K562 (cell line): ENCODE results near the gene WNT3. TPM values are rescaled to one million over a fixed set of nuclear protein-coding genes. Genes with fewer than 3 reads are reported as not detected.
A peak's percentile ranks its signal among the peaks of the same experiment; 100 is the strongest.

Source experiments
- BRCA1 ChIP-seq, 2 experiments: fragments of 450-650 bp in 1 of 2; sonication (generic) in 1 of 2; formaldehyde crosslinking in 1 of 2; IDR thresholded peaks; 2 replicates each; pipeline versions ENCODE4 v1.5.0 to v1.6.1; 2017 to 2020; ENCODE audit warnings: mild to moderate bottlenecking in 1 of 2, missing genetic modification reagents in 1 of 2
- EHMT2 ChIP-seq: fragments of 450-650 bp; IDR thresholded peaks from 2 replicates; pipeline ENCODE4 v1.6.1; 2018; ENCODE audit warnings: antibody characterized with exemption
- FOXK1 ChIP-seq: sonication (generic); formaldehyde crosslinking; IDR thresholded peaks from 2 replicates; pipeline ENCODE4 v1.8.0; 2022; ENCODE audit warnings: missing genetic modification reagents, mild to moderate bottlenecking, borderline replicate concordance
- GATAD2A ChIP-seq: fragments of 450-650 bp; IDR thresholded peaks from 2 replicates; pipeline ENCODE4 v1.6.1; 2017
- HDAC1 ChIP-seq, 2 experiments: fragments of 450-650 bp; IDR thresholded peaks; 2 replicates each; pipeline ENCODE4 v1.6.1; 2016 to 2017; ENCODE audit warnings: inconsistent platforms in 1 of 2, mild to moderate bottlenecking in 1 of 2, moderate library complexity in 1 of 2
- HIVEP1 ChIP-seq: fragments of 250-450 bp; sonication (Bioruptor Pico); IDR thresholded peaks from 2 replicates; pipeline ENCODE4 v1.4.0; 2020; ENCODE audit warnings: mild to moderate bottlenecking
- MCM5 ChIP-seq: fragments of 450-650 bp; IDR thresholded peaks from 2 replicates; pipeline ENCODE4 v1.6.1; 2016; ENCODE audit warnings: low read depth
- MCM7 ChIP-seq, 2 experiments: fragments of 450-650 bp; IDR thresholded peaks; 2 replicates each; pipeline ENCODE4 v1.6.1; 2016 to 2018
- MIER1 ChIP-seq: fragments of 450-650 bp; IDR thresholded peaks from 2 replicates; pipeline ENCODE4 v1.6.1; 2016; ENCODE audit warnings: antibody characterized with exemption, mild to moderate bottlenecking, low read depth
- MYBL2 ChIP-seq, 2 experiments: fragments of 450-650 bp in 1 of 2; sonication (generic) in 1 of 2; formaldehyde crosslinking in 1 of 2; IDR thresholded peaks; 2 replicates each; pipeline versions ENCODE4 v1.6.1 to v1.8.1; 2017 to 2022; ENCODE audit warnings: borderline replicate concordance in 1 of 2, inconsistent platforms in 1 of 2, low read depth in 1 of 2, mild to moderate bottlenecking in 1 of 2, missing genetic modification reagents in 1 of 2, moderate library complexity in 1 of 2
- NBN ChIP-seq: fragments of 450-650 bp; IDR thresholded peaks from 2 replicates; pipeline ENCODE4 v1.6.1; 2016; ENCODE audit warnings: low read depth, mild to moderate bottlenecking
- POLR3G ChIP-seq: IDR thresholded peaks from 2 replicates; pipeline ENCODE4 v1.6.1; 2011; ENCODE audit not compliant: insufficient read length, insufficient replicate concordance; ENCODE audit errors: extremely low read depth
- RFX1 ChIP-seq: fragments of 450-650 bp; IDR thresholded peaks from 2 replicates; pipeline ENCODE4 v1.6.1; 2016; ENCODE audit warnings: mild to moderate bottlenecking, moderate library complexity
- SOX6 ChIP-seq: fragments of 450-650 bp; IDR thresholded peaks from 2 replicates; pipeline ENCODE4 v1.6.1; 2014; ENCODE audit warnings: mild to moderate bottlenecking
- ZBTB7A ChIP-seq: IDR thresholded peaks from 2 replicates; pipeline ENCODE4 v1.6.1; 2011; ENCODE audit warnings: low read depth, mild to moderate bottlenecking, low read length, moderate library complexity, borderline replicate concordance; ENCODE audit not compliant: control insufficient read depth
- ZNF561 ChIP-seq: fragments of 450-650 bp; formaldehyde crosslinking; conservative IDR thresholded peaks from 2 replicates; pipeline ENCODE4 v1.4.0; 2020; ENCODE audit warnings: mild to moderate bottlenecking, moderate library complexity
- ZNF699 ChIP-seq: fragments of 250-450 bp; sonication (Bioruptor Pico); IDR thresholded peaks from 2 replicates; pipeline ENCODE4 v1.8.0; 2021; ENCODE audit warnings: mild to moderate bottlenecking, moderate library complexity; ENCODE audit not compliant: insufficient replicate concordance
- polyA plus RNA-seq, 8 experiments: library from polyadenylated mRNA; depleted of rRNA in 4 of 8; stranded (reverse) in 5 of 8; unstranded in 3 of 8; fragments of >200 nt; fragmentation: Nextera tagmentation in 2 of 8; fragmentation: Illumina TruSeq in 1 of 8; extraction: Ambion mirVana in 2 of 8; extraction: Trizol in 1 of 8; gene quantifications; 2 replicates each; pipeline versions ENCODE4 v1.2.1 to v1.2.3, GENCODE V29; 2011 to 2014; ENCODE audit warnings: inconsistent platforms in 1 of 8, missing spikeins in 1 of 8
- total RNA-seq, 7 experiments: library from RNA; depleted of rRNA in 6 of 7; stranded (reverse); fragments of >200 nt in 6 of 7; fragmentation: Illumina TruSeq in 2 of 7; extraction: Trizol in 2 of 7; gene quantifications; 2 replicates each; pipeline versions ENCODE4 v1.2.1 to v1.2.3, GENCODE V29; 2011 to 2021; ENCODE audit warnings: low replicate concordance in 1 of 7
- TF ChIP-seq, protein P1 (sequence below): sonication (generic); formaldehyde crosslinking; IDR thresholded peaks from 2 replicates; pipeline ENCODE4 v1.8.1; 2023; ENCODE audit warnings: mild to moderate bottlenecking, missing genetic modification reagents
- TF ChIP-seq, protein P2 (sequence below): fragments of 250-450 bp; sonication (Bioruptor Pico); IDR thresholded peaks from 2 replicates; pipeline ENCODE4 v1.6.1; 2021; ENCODE audit warnings: mild to moderate bottlenecking
- TF ChIP-seq, protein P3 (sequence below): fragments of 450-650 bp; formaldehyde crosslinking; IDR thresholded peaks from 2 replicates; pipeline ENCODE4 v1.4.0; 2022; ENCODE audit warnings: missing genetic modification characterization
- TF ChIP-seq, protein P4 (sequence below): fragments of 450-650 bp; IDR thresholded peaks from 2 replicates; pipeline ENCODE4 v1.6.1; 2016; ENCODE audit warnings: borderline replicate concordance

The WNT3 gene
- total and polyA plus RNA-seq, 9 of the 15 experiments (the other 6 are each of a cell fraction or from before 2014, with no cell fraction given), result 1.5 to 6.1 (median 3.3) TPM

DNA sequence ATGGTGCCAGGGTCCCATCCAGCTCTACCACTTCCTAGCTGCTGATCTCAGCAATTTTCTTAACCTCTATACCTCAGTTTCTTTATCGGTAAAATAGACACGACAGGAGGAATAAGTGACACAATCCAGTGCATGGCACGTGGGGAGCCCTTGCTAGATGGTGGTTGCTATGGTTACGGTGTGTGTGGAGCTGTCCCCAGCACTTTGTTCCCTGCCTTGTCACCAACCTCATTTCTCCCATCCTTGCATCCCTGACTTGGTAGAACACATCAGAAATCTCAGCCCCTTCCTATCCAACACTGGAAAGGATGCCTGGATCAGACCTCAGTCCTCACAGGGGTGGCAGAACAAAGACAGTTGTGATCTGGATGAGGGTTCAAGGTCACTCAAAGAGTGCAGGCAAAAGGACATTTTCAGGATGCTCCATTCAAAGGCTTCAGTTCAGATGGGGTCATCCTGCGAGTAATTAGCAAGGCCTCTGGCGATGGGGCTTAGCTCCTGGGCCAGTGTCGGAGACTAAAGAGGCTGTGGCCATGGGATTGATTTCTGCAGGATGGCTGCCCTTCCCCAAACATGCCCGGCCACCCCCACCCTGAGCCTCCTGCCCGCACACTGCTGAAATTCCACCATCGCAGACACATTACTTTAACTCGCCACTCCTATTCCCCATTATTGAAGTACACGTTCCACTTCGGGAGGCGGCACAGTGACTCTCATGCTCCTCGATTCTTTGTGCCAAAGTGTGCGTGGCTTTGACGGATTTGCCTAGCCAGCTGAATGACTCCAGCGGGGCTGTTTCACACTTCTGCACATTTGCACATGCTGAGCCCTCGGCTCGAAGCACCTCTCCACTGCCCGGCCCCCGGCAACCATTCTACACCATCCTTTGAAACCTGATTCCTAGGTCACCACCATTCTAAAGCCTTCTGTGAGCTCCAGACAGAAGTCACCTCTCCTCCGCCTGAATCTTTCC is 40.3 kb downstream of the WNT3 start (continued):
- TF ChIP-seq, protein P1, sequence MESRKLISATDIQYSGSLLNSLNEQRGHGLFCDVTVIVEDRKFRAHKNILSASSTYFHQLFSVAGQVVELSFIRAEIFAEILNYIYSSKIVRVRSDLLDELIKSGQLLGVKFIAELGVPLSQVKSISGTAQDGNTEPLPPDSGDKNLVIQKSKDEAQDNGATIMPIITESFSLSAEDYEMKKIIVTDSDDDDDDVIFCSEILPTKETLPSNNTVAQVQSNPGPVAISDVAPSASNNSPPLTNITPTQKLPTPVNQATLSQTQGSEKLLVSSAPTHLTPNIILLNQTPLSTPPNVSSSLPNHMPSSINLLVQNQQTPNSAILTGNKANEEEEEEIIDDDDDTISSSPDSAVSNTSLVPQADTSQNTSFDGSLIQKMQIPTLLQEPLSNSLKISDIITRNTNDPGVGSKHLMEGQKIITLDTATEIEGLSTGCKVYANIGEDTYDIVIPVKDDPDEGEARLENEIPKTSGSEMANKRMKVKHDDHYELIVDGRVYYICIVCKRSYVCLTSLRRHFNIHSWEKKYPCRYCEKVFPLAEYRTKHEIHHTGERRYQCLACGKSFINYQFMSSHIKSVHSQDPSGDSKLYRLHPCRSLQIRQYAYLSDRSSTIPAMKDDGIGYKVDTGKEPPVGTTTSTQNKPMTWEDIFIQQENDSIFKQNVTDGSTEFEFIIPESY (CRISPR knock-in tag), result no peak
- TF ChIP-seq ZNF561 (CRISPR knock-in tag) (no peak), HDAC1 (IDR thresholded peaks at IDR 0.05) (peak in 1 of 2 experiments; percentile 9; a peak in 1 of 4 replicates), SOX6 (no peak), MYBL2 (IDR thresholded peaks at IDR 0.05; ENCODE audit: low read depth) (no peak), MYBL2 (CRISPR knock-in tag; IDR thresholded peaks at IDR 0.05; ENCODE audit: borderline replicate concordance) (no peak), HIVEP1 (no peak), EHMT2 (0 out of 2 replicates have a peak, but pooled peaks have one; percentile 38), MCM7 (IDR thresholded peaks at IDR 0.05) (no peak), MIER1 (peak; percentile 45; the same call in 1 of the 2 replicates), BRCA1 (IDR thresholded peaks at IDR 0.05) (no peak), BRCA1 (CRISPR knock-in tag; IDR thresholded peaks at IDR 0.05) (no peak), POLR3G (no peak), GATAD2A (no peak), NBN (no peak), FOXK1 (CRISPR knock-in tag) (no peak), MCM5 (no peak), RFX1 (peak; percentile 98), ZBTB7A (no peak), ZNF699 (CRISPR knock-in tag) (no peak)
- TF ChIP-seq, protein P2, sequence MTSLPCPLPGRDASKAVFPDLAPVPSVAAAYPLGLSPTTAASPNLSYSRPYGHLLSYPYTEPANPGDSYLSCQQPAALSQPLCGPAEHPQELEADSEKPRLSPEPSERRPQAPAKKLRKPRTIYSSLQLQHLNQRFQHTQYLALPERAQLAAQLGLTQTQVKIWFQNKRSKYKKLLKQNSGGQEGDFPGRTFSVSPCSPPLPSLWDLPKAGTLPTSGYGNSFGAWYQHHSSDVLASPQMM (CRISPR knock-in tag), result no peak
- TF ChIP-seq, protein P3, sequence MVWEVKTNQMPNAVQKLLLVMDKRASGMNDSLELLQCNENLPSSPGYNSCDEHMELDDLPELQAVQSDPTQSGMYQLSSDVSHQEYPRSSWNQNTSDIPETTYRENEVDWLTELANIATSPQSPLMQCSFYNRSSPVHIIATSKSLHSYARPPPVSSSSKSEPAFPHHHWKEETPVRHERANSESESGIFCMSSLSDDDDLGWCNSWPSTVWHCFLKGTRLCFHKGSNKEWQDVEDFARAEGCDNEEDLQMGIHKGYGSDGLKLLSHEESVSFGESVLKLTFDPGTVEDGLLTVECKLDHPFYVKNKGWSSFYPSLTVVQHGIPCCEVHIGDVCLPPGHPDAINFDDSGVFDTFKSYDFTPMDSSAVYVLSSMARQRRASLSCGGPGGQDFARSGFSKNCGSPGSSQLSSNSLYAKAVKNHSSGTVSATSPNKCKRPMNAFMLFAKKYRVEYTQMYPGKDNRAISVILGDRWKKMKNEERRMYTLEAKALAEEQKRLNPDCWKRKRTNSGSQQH (CRISPR knock-in tag), result no peak
- TF ChIP-seq, protein P4, sequence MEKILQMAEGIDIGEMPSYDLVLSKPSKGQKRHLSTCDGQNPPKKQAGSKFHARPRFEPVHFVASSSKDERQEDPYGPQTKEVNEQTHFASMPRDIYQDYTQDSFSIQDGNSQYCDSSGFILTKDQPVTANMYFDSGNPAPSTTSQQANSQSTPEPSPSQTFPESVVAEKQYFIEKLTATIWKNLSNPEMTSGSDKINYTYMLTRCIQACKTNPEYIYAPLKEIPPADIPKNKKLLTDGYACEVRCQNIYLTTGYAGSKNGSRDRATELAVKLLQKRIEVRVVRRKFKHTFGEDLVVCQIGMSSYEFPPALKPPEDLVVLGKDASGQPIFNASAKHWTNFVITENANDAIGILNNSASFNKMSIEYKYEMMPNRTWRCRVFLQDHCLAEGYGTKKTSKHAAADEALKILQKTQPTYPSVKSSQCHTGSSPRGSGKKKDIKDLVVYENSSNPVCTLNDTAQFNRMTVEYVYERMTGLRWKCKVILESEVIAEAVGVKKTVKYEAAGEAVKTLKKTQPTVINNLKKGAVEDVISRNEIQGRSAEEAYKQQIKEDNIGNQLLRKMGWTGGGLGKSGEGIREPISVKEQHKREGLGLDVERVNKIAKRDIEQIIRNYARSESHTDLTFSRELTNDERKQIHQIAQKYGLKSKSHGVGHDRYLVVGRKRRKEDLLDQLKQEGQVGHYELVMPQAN, result no peak
